ENCODE data around the gene FAM174B. TPM values are rescaled to one million over a fixed set of nuclear protein-coding genes. Genes with fewer than 3 reads are reported as not detected.

The FAM174B gene
- total RNA-seq, 1 experiment from 2014 or later, result 0.30 TPM

- Histone ChIP-seq H3K9me3 (ENCODE audit: control insufficient read depth in 1 of 2, insufficient read depth in 1 of 2, low read depth in 1 of 2, low read length in 2 of 2) (no peaks in the 10 kb centered on the region), H3K36me3 (ENCODE audit: control insufficient read depth in 1 of 2, insufficient read depth in 2 of 2, low read length in 2 of 2) (no peaks in the 10 kb centered on the region), H2AFZ (ENCODE audit: low read depth, low read length, poor library complexity, severe bottlenecking) (no peak overlapping the region), H3K4me2 (ENCODE audit: low read length) (no peak overlapping the region), H4K20me1 (ENCODE audit: insufficient read depth) (no peaks in the 10 kb centered on the region), H3K79me2 (ENCODE audit: insufficient read depth, low read length) (no peaks in the 10 kb centered on the region), H3K9me2 (ENCODE audit: insufficient read depth) (no peaks in the 10 kb centered on the region), H3K9ac (ENCODE audit: low read length) (no peak overlapping the region), H3K27me3 (ENCODE audit: insufficient read depth, low read length) (no peaks in the 10 kb centered on the region; the same call in 1 of the 2 replicates), H3K27ac (ENCODE audit: low read depth, low read length) (no peak overlapping the region), H3K4me1 (ENCODE audit: control insufficient read depth in 1 of 2, insufficient read depth in 2 of 2, low read length in 2 of 2) (no peaks in the 10 kb centered on the region), H3K4me3 (replicated peaks in 1 of 2; ENCODE audit: low read depth in 1 of 2, low read length in 2 of 2) (no peak overlapping the region)
- RAD21 ChIA-PET (ENCODE audit: low non-redundant PET in 1 of 2, low total read pairs in 2 of 2, uncharacterized antibody in 2 of 2, unreplicated experiment in 2 of 2), result no interaction called here
- CTCF ChIA-PET, result no interaction called here
- BruUV-seq (replicated peaks), result no TSS peak
- TF ChIP-seq FOSL1 (IDR thresholded peaks at IDR 0.05; ENCODE audit: low read depth) (no peak), JUND (IDR thresholded peaks at IDR 0.05) (no peak), SP1 (IDR thresholded peaks at IDR 0.05; ENCODE audit: low read depth) (no peak), EZH2phosphoT487 (IDR thresholded peaks at IDR 0.05; ENCODE audit: borderline replicate concordance) (no peak), CBX3 (IDR thresholded peaks at IDR 0.05; ENCODE audit: low read depth) (no peak), EGR1 (IDR thresholded peaks at IDR 0.05; ENCODE audit: low read depth) (no peak), SIN3A (IDR thresholded peaks at IDR 0.05; ENCODE audit: low read depth) (no peak), ZBTB33 (IDR thresholded peaks at IDR 0.05; ENCODE audit: extremely low read depth, insufficient replicate concordance, low read length) (no peak), MAX (IDR thresholded peaks at IDR 0.05) (no peak), ZNF274 (IDR thresholded peaks at IDR 0.05; ENCODE audit: low read depth, low read length) (no peak), RAD21 (IDR thresholded peaks at IDR 0.05; ENCODE audit: low read depth) (no peak), ELF1 (IDR thresholded peaks at IDR 0.05; ENCODE audit: borderline replicate concordance, low read depth) (no peak)
- POLR2A ChIA-PET, result no interaction called here
- ATAC-seq (no peak), DNase-seq (ENCODE audit: low read depth, low spot score) (no peak)
- intact Hi-C loops (cut with micrococcal nuclease), result no loop called here
Measured at GRCh38 chr15:92653836-92654539, 1.6 kb downstream of the FAM174B start.

Data from HCT116 (cell line).